Colonic mucosa (tissue), 4 donors: ENCODE measurements around the gene ACADVL. TPM values are rescaled to one million over a fixed set of nuclear protein-coding genes. Genes with fewer than 3 reads are reported as not detected.

Experiments
- DNase-seq: peaks from one replicate; pipeline ENCODE4 v3.0.0-alpha.2; 2020
- H3K27ac ChIP-seq: fragments of 200-600 bp; one replicate; pipeline ENCODE4 v1.8.0; 2021
- H3K27me3 ChIP-seq: fragments of 200-600 bp; one replicate; pipeline ENCODE4 v1.8.0; 2021
- H3K36me3 ChIP-seq: fragments of 200-600 bp; one replicate; pipeline ENCODE4 v1.8.0; 2021
- H3K4me1 ChIP-seq: fragments of 200-600 bp; one replicate; pipeline ENCODE4 v1.8.0; 2021; ENCODE audit warnings: mild to moderate bottlenecking
- H3K4me3 ChIP-seq: fragments of 200-600 bp; one replicate; pipeline ENCODE4 v1.8.0; 2021
- H3K9ac ChIP-seq, 2 donors: one replicate each; pipeline ENCODE4 v1.7.0; 2013; ENCODE audit warnings: control low read depth in 2 of 2, low read depth in 2 of 2, low read length in 2 of 2
- H3K9me3 ChIP-seq: fragments of 200-600 bp; one replicate; pipeline ENCODE4 v1.8.0; 2021
- intact Hi-C: fragments of 100-400 bp; cut with DNase I; formaldehyde crosslinking; loops from one replicate; pipeline ENCODE4 v1.14.1; 2022
- total RNA-seq, 2 donors: library from RNA; stranded (reverse); fragmentation: NEBNext Ultra II Directional in 1 of 2; extraction: Animal tissue kit (Norgen Biotek cat#: 25700) in 1 of 2; gene quantifications; one replicate each; pipeline ENCODE4 v1.2.1, GENCODE V29; 2021
- TF ChIP-seq, protein P1 (sequence below): fragments of 200-600 bp; IDR thresholded peaks from one replicate; pipeline ENCODE4 v1.8.0; 2022; ENCODE audit warnings: antibody characterized with exemption, mild to moderate bottlenecking
- donor health status: healthy.
- donor health status: DM: no; HTN: no; CAD: no.
- donor health status: DM: no; HTN: no; CAD: no.

Gene ACADVL
- total RNA-seq, 2 donors from 2014 or later, result 606 to 859 TPM

DNA sequence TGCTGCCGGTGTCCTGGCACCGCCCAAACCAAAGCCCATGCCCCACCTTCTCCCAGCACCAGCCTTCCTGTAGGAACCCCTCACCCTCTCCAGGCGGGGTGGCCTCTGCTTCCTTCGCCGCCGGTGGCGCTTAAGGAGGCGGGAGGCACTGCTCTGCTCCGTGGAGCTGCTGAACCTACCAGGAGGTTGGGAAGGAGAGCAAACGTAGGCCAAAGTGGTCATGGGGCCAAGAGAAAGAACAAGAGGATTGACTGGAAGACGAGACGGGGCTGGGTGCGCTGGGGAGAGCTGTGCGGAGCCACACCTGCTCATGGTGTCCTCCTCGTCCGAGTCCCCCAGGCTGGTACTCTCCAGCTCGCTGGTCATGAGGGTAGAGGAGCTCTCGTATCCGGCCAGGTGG, 9.8 kb downstream of the ACADVL start:
- H3K9me3 ChIP-seq, result no peaks in the 10 kb centered on the region
- TF ChIP-seq, protein P1, sequence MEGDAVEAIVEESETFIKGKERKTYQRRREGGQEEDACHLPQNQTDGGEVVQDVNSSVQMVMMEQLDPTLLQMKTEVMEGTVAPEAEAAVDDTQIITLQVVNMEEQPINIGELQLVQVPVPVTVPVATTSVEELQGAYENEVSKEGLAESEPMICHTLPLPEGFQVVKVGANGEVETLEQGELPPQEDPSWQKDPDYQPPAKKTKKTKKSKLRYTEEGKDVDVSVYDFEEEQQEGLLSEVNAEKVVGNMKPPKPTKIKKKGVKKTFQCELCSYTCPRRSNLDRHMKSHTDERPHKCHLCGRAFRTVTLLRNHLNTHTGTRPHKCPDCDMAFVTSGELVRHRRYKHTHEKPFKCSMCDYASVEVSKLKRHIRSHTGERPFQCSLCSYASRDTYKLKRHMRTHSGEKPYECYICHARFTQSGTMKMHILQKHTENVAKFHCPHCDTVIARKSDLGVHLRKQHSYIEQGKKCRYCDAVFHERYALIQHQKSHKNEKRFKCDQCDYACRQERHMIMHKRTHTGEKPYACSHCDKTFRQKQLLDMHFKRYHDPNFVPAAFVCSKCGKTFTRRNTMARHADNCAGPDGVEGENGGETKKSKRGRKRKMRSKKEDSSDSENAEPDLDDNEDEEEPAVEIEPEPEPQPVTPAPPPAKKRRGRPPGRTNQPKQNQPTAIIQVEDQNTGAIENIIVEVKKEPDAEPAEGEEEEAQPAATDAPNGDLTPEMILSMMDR, result no peak
- no peak overlapping the region for H3K9ac ChIP-seq
- no peaks in the 10 kb centered on the region for H3K27me3 ChIP-seq
- intact Hi-C loops, result no loop called here
- H3K27ac ChIP-seq, result no peak overlapping the region
- no peak overlapping the region for H3K4me3 ChIP-seq
- no peak for DNase-seq
- peaks cover under 1% of the 10 kb centered on the region for H3K4me1 ChIP-seq
- peaks cover 19% of the 10 kb centered on the region for H3K36me3 ChIP-seq

GRCh38 chr17:7232114-7232513, 12.4 kb downstream of the ACADVL start:
- no peak overlapping the region for H3K4me3 ChIP-seq
- TF ChIP-seq, protein P1, result no peak
- H3K4me1 ChIP-seq, result peaks cover 14% of the 10 kb centered on the region
- no peaks in the 10 kb centered on the region for H3K9me3 ChIP-seq
- H3K36me3 ChIP-seq, result peaks cover 19% of the 10 kb centered on the region
- no peak overlapping the region for H3K9ac ChIP-seq
- no peak for DNase-seq
- intact Hi-C loops, result no loop called here
- no peaks in the 10 kb centered on the region for H3K27me3 ChIP-seq
- no peak overlapping the region for H3K27ac ChIP-seq

DNA sequence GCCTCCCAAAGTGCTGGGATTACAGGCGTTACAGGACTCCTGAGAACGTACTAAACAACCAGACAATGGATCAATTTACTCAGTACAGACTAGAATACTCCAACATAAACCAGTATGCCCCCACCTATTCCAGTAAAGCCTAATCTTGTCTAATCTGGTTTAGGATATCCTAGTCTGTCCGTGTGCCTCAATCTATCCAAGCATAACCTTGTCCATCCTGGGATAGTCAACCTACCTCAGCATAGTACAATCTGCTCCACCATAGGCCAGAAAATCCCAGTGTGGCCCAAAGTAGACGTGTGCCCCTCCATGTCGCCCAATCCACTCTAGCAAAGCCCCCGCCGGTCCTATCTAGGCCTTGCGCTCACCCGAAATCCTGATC, 14.0 kb downstream of the ACADVL start:
- TF ChIP-seq, protein P1, result no peak
- Histone ChIP-seq H3K9me3 (no peaks in the 10 kb centered on the region), H3K27ac (peak overlapping the region; percentile 91), H3K4me3 (peak overlapping the region; percentile 90), H3K4me1 (peaks cover 14% of the 10 kb centered on the region), H3K9ac (peak overlapping the region; percentile 88 to 93), H3K27me3 (no peaks in the 10 kb centered on the region), H3K36me3 (peaks cover 18% of the 10 kb centered on the region)
- intact Hi-C loops, result no loop called here
- DNase-seq, result no peak

- Histone ChIP-seq H3K36me3 (peaks cover 11% of the 10 kb centered on the region), H3K4me3 (peak within 1 kb of the TSS; percentile 90), H3K9ac (peak within 1 kb of the TSS; percentile 88 to 93), H3K9me3 (no peaks in the 10 kb centered on the region), H3K27me3 (no peaks in the 10 kb centered on the region), H3K27ac (peak within 1 kb of the TSS; percentile 91), H3K4me1 (peaks cover 14% of the 10 kb centered on the region)
- DNase-seq, result peak; percentile 97
- intact Hi-C loops, result no loop called here
- TF ChIP-seq, protein P1, result no peak
These were observed 14.6 kb downstream of the ACADVL start, which contains the start of gene DVL2 for GRCh38 chr17:7234083-7234951. Gene DVL2 (minus strand): TSS chr17:7234517. CDS start chr17:7234262, 255 bp downstream.

DNA sequence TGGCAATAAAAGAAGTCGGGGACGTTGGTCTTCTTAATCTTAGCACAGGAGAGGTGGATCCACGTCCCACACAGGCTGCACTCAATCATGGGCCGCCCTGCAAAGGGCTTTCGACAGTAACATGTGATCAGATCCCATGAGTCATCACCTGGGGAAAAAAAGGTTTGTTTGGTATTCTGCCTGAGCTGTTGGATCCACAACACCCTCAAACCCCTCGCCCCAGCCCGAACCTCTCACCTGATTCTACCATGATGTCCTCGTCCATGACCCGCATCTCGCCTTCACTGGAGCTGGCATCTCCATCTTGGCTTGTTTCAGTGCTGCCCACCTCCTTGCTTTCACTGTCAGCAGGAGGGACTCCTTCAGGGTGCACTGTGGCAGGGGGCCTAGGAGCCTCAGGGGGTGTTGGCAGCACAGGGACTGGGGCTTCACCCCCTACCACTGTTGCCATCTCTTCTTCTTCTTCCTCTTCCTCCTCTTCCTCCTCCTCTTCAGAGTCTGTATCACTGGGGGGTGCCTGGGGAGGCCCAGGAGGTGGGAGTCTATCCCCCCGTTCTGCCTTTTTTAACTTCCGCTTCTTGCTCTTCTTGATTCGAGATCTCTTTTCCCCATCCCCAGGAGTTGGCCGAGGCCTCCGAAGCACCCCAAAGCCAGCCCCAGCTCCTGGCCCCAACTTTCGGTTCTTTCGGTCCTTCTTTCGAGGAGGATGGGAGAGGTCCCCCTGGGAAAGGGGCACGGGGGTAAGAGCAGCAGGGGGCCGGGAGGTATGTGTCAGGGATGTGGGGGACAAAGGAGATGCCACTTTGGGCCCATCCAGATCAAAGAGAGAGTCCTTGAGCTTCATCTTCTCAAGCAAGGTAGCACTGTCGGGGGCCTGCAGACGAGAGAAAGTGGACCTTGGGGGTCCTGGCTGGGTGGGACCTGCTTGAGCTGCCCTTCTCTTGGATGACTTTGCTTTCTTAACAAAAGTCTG, 16.2 kb downstream of the ACADVL start:
- no peak for DNase-seq
- peaks cover 26% of the 10 kb centered on the region for H3K4me1 ChIP-seq
- peak overlapping the region in 1 of 2 donors; percentile 16 for H3K9ac ChIP-seq
- H3K9me3 ChIP-seq, result no peaks in the 10 kb centered on the region
- TF ChIP-seq, protein P1, result no peak
- intact Hi-C loops, result no loop called here
- peaks cover 5% of the 10 kb centered on the region for H3K36me3 ChIP-seq
- no peak overlapping the region for H3K4me3 ChIP-seq
- no peaks in the 10 kb centered on the region for H3K27me3 ChIP-seq
- H3K27ac ChIP-seq, result peak overlapping the region; percentile 91
